ENCODE measurements around the gene CROCC.

DNA sequence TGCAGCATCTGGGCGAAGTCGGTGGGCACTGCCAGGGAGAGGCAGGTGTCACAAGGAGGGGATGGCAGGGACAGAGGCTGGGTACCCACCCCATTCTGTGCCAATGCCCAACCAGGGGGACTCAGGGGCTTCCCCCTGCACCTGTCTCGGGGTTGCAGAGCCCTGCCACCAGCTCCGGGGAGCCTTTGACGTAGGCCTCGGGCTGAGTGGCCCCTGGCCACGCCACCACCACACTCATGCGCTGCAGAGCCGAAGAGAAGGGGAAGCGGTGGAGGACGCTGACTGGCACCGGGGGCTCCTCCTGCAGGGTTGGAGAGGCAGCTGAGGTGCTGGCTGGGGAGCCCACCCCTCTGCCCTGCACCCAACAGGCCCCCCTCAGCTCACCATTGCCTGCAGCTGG, 70.4 kb downstream of the CROCC start:
- TF ChIP-seq, protein P1, sequence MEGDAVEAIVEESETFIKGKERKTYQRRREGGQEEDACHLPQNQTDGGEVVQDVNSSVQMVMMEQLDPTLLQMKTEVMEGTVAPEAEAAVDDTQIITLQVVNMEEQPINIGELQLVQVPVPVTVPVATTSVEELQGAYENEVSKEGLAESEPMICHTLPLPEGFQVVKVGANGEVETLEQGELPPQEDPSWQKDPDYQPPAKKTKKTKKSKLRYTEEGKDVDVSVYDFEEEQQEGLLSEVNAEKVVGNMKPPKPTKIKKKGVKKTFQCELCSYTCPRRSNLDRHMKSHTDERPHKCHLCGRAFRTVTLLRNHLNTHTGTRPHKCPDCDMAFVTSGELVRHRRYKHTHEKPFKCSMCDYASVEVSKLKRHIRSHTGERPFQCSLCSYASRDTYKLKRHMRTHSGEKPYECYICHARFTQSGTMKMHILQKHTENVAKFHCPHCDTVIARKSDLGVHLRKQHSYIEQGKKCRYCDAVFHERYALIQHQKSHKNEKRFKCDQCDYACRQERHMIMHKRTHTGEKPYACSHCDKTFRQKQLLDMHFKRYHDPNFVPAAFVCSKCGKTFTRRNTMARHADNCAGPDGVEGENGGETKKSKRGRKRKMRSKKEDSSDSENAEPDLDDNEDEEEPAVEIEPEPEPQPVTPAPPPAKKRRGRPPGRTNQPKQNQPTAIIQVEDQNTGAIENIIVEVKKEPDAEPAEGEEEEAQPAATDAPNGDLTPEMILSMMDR (IDR thresholded peaks at IDR 0.05; ENCODE audit: low read depth, low read length, missing input control): no peak
- TF ChIP-seq JUND (IDR thresholded peaks at IDR 0.05) (no peak), RAD21 (IDR thresholded peaks at IDR 0.05) (no peak), NR2F2 (IDR thresholded peaks at IDR 0.05) (no peak), SP1 (IDR thresholded peaks at IDR 0.05) (no peak), ATF3 (IDR thresholded peaks at IDR 0.05) (no peak), MAX (IDR thresholded peaks at IDR 0.05) (no peak), EGR1 (IDR thresholded peaks at IDR 0.05; ENCODE audit: low read depth in 2 of 2) (no peak), YY1 (IDR thresholded peaks at IDR 0.05) (no peak), TAF1 (conservative IDR thresholded peaks at IDR 0.05) (no peak)
- TF ChIP-seq, protein P2, sequence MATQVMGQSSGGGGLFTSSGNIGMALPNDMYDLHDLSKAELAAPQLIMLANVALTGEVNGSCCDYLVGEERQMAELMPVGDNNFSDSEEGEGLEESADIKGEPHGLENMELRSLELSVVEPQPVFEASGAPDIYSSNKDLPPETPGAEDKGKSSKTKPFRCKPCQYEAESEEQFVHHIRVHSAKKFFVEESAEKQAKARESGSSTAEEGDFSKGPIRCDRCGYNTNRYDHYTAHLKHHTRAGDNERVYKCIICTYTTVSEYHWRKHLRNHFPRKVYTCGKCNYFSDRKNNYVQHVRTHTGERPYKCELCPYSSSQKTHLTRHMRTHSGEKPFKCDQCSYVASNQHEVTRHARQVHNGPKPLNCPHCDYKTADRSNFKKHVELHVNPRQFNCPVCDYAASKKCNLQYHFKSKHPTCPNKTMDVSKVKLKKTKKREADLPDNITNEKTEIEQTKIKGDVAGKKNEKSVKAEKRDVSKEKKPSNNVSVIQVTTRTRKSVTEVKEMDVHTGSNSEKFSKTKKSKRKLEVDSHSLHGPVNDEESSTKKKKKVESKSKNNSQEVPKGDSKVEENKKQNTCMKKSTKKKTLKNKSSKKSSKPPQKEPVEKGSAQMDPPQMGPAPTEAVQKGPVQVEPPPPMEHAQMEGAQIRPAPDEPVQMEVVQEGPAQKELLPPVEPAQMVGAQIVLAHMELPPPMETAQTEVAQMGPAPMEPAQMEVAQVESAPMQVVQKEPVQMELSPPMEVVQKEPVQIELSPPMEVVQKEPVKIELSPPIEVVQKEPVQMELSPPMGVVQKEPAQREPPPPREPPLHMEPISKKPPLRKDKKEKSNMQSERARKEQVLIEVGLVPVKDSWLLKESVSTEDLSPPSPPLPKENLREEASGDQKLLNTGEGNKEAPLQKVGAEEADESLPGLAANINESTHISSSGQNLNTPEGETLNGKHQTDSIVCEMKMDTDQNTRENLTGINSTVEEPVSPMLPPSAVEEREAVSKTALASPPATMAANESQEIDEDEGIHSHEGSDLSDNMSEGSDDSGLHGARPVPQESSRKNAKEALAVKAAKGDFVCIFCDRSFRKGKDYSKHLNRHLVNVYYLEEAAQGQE (IDR thresholded peaks at IDR 0.05): no peak
- TF ChIP-seq, protein P3, sequence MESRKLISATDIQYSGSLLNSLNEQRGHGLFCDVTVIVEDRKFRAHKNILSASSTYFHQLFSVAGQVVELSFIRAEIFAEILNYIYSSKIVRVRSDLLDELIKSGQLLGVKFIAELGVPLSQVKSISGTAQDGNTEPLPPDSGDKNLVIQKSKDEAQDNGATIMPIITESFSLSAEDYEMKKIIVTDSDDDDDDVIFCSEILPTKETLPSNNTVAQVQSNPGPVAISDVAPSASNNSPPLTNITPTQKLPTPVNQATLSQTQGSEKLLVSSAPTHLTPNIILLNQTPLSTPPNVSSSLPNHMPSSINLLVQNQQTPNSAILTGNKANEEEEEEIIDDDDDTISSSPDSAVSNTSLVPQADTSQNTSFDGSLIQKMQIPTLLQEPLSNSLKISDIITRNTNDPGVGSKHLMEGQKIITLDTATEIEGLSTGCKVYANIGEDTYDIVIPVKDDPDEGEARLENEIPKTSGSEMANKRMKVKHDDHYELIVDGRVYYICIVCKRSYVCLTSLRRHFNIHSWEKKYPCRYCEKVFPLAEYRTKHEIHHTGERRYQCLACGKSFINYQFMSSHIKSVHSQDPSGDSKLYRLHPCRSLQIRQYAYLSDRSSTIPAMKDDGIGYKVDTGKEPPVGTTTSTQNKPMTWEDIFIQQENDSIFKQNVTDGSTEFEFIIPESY (IDR thresholded peaks at IDR 0.05): no peak
